GM18511 (cell line): ENCODE measurements around the gene PLA2G6.
"Not testable (repeated sequence)": the region's sequence is repeated elsewhere in the genome, so short reads cannot be mapped to it uniquely, and the experiment has no call there.

Experiments
- ATAC-seq: cut with Tn5 transposase; IDR thresholded peaks from one replicate; pipeline ENCODE4 v1.9.1; 2021; ENCODE audit warnings: mild to moderate bottlenecking, moderate library complexity; ENCODE audit not compliant: unreplicated experiment

Gene PLA2G6

DNA sequence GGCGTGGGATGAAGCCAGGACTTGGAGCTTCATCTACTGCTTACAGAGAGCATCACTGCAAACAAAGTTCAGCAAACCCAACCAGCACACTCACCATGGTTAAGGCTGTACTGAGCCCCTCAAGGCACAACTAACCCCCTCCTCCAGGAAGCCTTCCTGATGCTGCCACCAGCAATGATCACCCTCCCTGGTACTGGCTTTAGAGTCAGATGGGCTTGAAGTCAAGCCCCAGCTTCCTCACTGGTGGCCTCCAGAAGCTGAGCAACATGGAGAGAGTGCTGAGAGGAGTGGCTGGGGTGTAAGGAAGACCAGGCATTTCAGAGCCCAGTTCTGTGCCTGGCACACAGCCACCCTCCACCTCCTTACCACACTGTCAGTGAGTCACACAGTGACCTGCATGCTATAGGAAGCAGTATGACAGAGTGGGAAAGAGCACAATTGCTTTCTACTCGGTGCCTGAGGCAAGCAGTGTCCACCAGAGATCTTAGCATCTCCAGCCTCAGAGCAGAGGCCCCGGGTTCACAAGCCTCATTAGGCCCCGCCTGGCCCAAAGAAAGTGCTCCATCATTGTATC, 46.4 kb downstream of the PLA2G6 start:
- ATAC-seq, result no peak

DNA sequence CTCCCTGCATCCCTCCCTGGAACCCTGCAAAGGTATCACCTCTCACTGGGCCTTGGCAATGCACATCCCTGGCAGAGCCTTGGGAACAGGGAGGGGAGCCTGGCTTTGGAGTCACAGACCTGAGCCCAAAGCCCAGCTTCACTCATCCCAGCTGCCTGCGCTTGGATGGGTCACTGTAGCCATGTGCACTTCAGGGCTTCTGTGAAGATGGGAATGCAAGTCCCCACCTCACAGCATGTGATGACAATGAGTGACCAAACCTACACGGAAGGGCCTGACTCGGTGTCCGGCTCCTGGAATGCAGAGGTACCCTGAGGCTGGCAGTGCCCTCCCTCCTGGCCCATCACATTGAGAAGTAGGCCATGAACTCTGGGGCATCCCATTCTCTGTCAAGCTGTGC, 48.3 kb downstream of the PLA2G6 start:
- no peak for ATAC-seq

DNA sequence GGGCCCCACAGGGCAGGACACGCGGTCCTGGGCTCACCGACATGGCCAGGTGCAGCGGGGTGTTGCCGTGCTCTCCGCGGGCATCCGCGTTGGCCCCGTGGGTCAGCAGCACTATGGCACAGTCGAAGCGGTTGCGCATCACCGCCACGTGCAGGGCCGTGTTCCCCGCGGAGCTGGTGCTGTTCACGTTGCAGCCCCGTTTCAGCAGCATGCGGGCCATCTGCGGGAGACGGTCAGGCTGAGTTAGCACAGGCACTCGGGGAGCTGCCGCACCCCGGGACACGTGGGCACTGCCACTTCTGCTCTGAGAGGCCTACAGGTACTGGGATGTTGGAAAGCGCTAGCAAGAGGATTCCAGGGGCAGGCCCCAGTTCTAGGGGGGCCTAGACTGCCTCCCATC, 48.8 kb downstream of the PLA2G6 start:
- no peak for ATAC-seq

DNA sequence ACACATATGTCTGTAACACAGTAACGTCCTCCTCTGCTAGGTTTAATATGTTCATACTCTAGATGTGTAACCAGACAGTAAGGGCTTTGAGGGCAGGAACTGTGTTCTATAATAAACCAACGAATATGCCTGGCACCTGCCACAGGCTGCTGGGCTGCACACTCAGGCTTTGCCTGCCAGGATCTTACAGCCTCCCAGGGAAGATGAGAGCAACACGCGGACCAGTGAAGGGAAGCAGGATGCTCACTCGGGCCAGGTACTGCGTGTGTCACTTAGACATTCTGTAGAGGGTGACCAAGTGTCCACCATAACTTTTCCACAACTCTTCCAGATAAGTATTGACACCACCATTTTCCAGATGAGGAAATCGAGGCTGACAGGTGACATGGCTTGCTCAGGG, 49.5 kb downstream of the PLA2G6 start:
- no peak for ATAC-seq

DNA sequence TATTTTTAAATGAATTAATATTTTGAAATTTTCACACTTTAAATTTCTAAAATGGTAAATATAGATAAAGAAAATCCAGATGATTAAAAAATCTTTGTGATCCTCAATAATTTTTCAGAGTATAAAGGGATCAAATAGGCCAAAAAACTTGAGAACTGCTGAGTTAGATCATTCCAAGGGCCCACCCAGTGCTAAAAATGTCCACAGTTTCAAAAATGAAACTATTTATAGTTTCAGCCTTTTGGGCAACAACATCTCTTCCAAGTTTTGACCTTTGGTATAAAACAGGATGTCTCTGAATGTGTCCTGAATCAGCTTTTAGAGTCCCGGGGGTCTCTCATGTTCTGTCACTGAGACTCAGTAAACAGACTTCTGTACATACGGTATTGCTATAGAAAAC, 50.2 kb downstream of the PLA2G6 start:
- ATAC-seq, result no peak

DNA sequence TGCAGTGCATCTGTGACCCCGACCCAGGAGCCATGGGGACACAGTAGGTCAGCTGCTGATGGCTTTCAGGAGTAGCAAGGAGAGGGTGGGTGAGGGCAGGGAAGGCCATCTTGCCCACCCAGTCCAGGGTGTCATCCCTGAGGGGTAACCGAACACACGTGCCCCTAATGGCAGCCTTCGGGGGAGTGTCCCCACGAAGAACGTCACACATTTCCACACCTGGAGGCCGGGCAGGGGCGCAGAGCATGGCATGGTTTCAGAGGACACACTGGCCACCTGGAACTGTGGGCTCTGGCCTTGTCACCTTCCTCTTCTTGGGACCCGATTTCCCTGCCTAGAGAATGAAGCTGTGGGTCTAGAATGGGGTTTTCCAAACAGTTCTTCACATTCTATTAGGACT, 51.8 kb downstream of the PLA2G6 start:
- ATAC-seq, result no peak

DNA sequence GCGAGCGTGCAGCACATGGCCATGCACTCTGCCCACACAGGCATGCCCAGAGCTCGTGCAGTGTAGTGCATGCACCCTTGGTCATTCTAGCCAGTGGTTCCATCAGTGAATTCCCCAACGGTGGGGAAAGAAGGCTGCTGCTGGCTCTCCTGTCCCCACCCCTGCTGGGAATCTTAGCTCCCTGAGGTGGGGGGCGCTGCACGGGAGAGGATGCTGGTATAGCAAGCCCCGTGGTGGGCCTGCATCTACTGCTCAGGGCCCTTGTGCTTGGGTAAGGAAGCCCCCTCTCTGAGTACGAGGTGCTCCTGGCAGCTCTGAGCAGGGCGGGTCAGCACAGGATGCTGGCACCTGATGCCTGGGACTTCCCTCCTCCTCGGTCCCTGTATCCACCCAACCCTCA, 52.6 kb downstream of the PLA2G6 start:
- ATAC-seq, result no peak

DNA sequence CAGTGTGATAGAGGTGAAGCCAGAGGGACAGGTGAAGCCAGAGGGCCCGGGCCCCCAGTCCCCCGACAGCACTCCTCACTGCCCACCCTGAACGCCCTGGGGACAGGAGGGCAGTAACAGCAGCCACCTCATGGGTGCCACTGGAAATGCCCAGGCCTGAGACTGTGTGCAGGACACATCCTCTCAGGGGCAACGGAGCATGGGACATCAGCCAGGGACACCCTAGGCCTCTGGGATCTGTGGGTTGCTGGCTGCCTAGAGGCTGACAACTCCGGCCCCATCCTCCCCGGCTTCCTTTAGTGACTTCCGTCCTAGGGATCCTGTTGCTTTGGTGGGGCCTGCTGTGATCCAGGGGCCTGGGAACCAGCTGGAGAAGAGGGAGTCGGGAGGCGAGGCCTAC, 53.8 kb downstream of the PLA2G6 start:
- no peak for ATAC-seq

DNA sequence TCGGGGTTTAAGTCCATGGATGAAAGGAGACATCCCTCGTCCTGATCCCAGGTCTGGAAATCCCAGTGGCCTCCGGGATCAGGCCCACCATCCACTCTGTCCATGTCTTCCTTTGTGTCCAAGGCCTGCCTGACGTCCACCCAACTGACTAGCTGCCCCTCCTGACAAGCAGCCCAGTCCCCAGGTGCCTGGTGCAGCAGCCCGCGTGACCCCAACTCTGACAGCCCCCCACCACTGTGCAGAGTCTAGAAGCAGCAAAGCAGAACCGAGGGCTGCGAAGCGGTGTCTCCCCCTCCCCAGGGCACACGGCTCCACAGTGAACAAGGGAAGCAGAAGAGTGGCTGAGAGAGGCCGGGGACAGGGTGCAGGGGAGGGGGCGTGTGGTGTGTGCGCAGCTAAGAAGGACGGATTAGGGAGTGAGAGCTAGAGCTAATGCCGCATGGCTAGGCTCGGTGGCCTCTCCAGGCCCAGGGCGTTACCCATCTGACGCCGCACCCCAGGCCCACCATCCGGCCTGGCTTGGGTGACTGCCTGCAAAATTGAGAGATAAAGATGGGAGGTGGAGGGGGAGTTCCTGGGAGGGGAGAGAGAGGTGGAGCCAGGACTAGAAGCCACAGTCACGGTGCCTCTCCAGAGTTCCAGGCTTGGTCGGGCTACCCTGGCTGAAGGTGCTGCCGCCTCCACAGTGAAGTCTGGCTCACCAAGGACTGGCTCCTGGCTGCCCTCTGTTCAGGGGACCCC, 54.5 kb downstream of the PLA2G6 start:
- ATAC-seq, result no peak

DNA sequence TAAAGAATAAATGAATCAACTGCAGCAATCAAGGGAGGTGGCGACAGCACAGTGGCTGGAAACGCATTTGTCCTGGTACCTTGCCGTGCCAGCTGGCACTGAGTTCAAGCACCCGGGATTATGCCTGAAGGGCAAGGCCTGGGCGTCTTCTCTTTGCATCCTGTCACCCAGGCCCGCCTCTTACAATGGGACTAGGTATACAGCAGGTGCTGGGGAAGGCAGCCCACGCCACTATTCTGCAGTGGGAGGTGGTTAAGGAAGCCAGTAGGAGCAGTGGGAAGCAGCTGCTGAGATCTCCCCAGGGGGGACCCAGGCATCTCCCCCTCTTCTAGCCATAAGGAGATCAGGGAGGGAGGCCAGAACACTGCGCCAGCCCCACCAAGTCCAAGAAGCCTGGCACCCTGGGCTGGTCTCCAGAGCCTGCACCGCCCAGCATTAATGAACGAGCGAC, 55.9 kb downstream of the PLA2G6 start:
- no peak for ATAC-seq

DNA sequence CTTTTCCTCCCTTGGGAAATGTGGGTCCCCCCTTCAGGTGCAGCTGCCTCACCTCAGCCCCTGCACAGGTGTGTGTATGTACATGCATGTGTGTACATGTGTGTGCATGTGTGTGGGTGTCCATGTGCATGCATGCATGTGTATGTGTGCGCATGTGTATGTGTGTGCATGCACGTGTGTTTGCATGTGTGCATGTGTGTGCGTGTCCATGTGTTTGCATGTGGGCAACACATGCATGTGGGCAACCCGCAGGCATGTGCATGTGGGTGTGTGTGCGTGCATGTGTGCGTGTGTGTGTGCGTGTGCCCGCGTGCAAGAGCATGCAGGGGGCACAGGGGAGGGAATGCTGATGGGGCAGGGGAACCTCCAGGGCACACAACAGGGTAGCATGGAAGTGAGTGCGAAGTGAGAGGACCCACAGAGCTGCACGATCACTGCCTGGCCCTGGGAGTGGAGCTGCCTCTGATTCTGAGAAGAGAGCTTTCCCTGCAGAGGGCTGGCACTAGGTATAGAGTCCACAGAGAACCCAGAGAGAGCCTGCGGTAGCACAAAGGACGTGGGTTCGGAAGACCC, 56.5 kb downstream of the PLA2G6 start:
- no peak for ATAC-seq

DNA sequence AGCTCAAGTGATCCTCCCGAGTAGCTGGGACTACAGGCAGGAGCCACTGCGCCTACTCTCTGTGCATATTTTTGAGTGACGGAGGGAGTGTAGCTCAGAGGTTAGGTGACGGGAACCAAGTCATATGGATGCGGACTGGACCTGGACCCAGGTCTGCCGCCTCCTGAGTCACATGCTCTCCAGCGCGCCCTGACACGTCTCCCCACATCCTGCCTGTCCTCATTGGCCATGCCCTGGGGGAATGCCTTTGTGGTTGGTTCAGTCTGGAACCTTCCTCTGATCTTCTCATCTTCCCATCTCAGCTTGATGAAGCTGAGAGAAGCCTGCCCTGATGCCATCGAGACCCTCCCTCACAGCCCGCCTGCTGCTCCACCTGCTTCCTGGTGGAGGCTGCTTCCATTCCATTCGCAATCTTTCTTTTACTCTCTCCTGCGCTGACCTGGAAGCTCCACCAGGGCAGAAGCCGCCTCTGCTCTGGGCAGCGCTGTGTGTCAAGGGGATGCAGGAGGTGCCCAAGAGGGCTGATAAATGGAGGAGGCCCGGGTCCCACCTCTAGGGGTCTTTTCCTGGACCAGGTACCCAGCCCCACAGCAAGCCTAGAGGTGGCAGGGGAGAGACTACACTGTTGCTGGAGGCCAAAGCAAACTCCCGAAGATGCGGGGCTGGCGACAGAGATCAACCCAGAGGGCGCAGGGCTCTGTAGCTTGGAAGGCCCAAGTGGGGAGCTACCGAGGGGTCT, 57.2 kb downstream of the PLA2G6 start:
- ATAC-seq, result no peak

DNA sequence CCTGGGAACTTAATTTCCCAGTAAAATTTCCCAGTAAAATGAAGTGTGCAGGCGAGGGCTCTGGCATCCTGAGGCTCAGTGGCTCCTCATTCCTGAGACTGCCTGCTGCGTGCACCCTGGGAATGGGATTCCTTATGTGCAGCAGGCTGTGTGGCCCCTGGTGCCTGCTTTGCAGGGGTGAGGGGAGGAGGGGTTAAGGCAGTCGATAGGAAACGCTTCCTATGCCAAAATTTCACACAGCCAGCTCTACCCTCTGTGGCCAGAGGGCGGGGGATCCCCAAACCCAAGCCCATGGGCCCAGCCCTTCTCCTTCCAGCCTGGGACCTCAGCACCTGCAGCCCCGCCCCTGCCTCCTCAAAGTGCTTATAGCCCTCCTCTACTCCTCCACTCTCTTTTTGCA, 59.0 kb downstream of the PLA2G6 start:
- ATAC-seq, result no peak

DNA sequence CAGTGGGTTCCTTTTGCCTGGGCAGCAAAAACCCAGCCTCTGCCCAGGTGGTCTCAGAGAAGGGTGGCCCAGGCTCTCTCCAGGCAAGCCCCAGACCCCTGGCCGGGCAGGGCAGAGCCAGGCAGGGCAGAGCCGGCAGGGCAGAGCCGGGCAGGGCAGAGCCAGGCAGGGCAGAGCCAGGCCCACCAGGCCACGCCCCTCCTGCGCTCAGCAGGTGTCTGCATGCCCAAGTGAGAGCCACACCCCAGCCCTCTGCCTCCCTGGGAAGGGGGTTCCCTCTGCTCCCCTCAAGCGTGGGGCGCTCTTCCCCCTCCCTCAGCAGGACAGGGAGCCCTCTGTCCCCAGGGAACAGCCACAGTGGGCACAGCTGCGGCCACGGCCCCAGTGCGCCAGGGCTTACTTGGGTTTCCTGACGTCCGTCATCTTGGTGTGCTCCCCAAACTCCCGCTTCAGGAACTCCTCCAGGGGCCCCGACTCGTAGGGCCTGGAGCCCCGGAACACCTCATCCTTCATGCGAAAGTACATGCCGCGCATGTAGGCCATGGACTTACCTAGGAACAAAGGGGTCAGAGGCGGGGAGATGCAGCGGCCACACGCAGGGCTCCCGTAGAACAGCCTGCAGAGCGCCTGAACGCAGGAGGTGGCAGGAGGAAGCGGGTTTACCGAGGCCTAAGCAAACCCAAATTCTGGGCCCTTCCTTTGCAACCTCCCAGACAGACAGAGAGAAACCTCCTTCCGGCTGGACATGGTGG, 61.1 kb downstream of the PLA2G6 start:
- no peak for ATAC-seq

DNA sequence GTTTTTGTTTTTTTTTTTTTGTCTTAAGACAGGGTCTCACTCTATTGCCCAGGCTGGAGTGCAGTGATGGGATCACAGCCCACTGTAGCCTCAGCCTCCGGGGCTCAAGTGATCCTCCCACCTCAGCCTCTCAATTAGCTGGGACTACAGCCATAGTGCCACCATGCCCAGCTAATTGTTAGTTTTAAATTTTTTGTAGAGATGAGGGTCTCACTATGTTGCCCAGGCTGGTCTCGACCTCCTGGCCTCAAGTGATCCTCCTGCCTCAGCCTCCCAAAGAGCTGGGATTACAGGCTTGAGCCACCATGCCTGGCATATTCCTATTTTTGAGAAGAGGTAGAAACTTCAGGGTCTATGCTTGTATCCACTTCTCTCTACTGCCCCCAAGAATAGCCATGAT, 62.9 kb downstream of the PLA2G6 start:
- ATAC-seq, result not testable (repeated sequence)

DNA sequence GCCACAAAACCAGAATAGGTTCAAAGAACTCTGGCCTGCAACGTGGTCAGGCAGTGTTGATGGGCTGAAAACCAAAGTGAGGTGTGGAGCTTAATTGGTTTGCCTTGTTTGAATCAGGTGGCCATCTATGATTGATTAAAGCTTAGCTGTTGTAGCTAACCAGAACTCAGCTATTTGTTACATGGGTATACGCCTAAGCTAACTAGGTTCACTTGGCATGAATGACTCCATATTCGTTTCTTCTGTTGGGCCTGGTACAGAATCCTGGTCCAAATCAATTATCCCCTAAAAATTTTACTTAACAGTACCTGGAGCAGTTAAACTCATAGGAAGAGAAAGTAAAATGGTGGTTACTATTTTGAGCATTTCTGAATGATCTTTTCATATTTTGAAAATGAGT, 63.4 kb downstream of the PLA2G6 start:
- ATAC-seq, result no peak

DNA sequence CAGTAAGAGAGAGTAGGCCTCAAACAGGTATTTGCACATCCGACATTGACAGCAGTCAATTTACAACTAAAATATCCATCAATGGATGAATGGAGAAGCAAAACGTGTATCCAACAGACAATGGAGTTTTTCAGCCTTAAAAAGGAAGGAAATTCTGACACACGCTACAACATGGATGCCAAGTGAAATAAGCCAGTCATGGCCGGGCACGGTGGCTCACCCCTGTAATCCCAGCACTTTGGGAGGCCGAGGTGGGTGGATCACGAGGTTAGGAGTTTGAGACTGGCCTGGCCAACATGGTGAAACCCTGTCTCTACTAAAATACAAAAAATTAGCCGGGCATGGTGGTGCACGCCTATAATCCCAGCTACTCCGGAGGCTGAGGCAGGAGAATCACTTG, 64.1 kb downstream of the PLA2G6 start:
- ATAC-seq, result not testable (repeated sequence)

DNA sequence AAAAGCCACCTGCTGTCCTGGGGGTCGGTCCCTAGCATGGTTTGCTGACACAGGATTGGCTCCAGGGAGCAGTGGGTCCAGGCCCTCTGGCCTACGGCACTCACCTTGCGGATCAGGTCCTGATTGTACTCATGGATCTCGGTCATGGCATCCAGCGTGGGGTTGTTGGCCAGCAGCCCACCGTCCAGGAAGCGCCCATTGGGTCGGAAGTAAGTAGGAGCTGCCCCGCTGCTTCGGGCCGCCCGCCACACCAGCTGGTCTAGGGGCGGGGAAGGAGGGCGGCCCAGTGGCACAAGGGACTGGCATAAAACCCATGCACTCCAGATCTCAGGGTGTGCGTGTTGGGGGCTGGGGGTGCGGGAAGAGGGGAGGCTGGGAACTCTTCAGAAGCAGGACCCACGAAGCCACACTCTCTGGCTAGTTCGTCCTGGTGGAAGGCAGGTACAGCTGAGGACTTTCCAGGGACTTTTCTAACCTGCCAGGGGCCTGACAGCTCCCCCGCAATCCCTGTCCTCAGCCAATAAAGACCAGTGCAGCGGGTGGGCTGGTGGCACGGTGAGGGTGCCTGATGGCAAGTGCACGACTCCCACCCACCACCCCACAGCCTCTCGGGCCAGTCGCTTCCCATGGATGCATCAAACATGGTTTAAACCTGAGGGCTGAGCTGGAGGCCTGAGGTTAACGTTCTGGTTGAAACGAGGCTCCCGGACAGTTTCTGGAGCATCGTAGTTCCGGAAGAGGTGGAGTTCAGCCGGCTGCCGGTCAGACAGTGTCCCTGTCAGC, 66.0 kb downstream of the PLA2G6 start:
- no peak for ATAC-seq

DNA sequence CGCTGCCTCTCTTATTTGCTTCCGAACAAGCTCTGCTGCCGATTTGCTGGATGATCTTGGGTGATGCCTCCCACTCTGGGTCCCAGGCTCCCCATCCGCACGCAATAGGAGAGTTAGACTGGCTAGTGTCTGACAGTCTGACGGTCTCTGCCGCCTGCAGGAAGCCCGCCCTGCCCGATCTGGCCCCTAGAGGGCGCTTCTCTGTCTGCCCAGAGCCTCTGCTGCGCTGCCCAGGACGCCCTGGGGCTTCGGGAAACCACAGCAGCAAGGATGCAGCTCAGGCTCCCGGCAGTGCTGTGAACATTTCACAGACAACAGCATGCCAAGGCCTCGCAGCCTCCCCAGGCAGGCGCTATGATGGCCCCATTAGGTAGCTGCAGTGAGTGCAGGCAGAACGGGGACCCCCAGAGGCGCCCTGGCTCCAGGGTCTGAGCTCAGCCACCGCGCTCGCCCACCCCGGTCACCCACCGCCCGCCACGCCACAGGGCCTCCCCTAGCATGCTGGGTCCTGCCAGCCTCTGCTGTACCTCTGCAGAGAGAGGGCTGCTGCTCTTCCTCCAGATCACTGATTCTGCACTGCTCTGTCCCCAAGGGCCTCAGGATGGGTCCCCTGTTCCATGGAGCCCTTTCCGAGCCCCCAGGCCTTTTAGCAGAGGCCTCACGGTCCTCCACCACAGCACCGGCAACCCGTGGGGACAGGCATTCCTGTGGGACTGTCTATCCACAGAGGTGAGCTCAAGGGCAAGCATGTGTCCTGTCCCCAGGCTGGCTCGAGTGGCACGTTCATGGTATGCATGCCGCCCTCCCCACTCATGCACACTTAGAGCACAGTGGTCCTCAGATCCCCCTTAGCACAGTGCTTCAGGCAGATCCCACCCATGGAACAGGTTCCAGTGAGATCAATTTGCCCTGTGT, 66.9 kb downstream of the PLA2G6 start:
- ATAC-seq, result no peak
